PFSK-1 (cell line): ENCODE measurements around the gene BCAR3.

Source experiments
- FOXP2 ChIP-seq: optimal IDR thresholded peaks from 2 replicates; pipeline ENCODE3; 2011; ENCODE audit warnings: borderline replicate concordance, control low read depth, inconsistent platforms; ENCODE audit not compliant: insufficient read depth; ENCODE audit errors: extremely low read length, extremely low read depth
- POLR2AphosphoS5 ChIP-seq: IDR thresholded peaks from 2 replicates; pipeline ENCODE4 v1.6.1; 2012; ENCODE audit warnings: low read depth, mild to moderate bottlenecking, control low read depth, low read length, moderate library complexity
- SIN3A ChIP-seq: IDR thresholded peaks from 2 replicates; pipeline ENCODE4 v1.6.1; 2012; ENCODE audit warnings: mild to moderate bottlenecking, low read length, moderate library complexity, borderline replicate concordance; ENCODE audit not compliant: insufficient read depth
- TAF1 ChIP-seq: IDR thresholded peaks from 2 replicates; pipeline ENCODE4 v1.6.1; 2012; ENCODE audit warnings: low read length, control low read depth, borderline replicate concordance; ENCODE audit not compliant: insufficient read depth
- TF ChIP-seq, protein P1 (sequence below), 2 experiments: IDR thresholded peaks; 2 replicates each; pipeline versions ENCODE4 v1.6.1 to v1.8.0; 2011 to 2012; ENCODE audit warnings: low read depth in 2 of 2, low read length in 2 of 2, control low read depth in 1 of 2, inconsistent platforms in 1 of 2, mild to moderate bottlenecking in 1 of 2, moderate library complexity in 1 of 2; ENCODE audit not compliant: insufficient read depth in 1 of 2

DNA sequence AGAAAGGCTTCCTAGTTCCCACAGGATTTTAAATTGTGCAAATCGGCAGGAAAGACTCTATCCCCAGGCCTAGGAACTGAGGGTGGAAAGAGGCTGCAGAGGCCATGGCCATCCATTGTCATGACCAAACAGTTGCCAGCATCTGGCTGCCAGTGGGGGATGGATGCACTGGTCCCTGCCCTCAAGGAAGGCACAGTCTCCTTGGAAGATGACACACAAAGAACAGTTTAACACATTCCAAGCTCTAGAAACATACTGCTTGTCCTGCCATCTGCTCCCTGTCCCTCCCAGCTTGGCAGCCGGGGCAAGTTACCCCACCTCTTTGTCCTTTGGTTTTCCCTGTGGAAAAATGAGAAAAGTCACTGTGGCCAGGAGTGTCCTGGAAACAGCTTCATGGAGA lies 83.2 kb downstream of the BCAR3 start:
- TF ChIP-seq, protein P1, sequence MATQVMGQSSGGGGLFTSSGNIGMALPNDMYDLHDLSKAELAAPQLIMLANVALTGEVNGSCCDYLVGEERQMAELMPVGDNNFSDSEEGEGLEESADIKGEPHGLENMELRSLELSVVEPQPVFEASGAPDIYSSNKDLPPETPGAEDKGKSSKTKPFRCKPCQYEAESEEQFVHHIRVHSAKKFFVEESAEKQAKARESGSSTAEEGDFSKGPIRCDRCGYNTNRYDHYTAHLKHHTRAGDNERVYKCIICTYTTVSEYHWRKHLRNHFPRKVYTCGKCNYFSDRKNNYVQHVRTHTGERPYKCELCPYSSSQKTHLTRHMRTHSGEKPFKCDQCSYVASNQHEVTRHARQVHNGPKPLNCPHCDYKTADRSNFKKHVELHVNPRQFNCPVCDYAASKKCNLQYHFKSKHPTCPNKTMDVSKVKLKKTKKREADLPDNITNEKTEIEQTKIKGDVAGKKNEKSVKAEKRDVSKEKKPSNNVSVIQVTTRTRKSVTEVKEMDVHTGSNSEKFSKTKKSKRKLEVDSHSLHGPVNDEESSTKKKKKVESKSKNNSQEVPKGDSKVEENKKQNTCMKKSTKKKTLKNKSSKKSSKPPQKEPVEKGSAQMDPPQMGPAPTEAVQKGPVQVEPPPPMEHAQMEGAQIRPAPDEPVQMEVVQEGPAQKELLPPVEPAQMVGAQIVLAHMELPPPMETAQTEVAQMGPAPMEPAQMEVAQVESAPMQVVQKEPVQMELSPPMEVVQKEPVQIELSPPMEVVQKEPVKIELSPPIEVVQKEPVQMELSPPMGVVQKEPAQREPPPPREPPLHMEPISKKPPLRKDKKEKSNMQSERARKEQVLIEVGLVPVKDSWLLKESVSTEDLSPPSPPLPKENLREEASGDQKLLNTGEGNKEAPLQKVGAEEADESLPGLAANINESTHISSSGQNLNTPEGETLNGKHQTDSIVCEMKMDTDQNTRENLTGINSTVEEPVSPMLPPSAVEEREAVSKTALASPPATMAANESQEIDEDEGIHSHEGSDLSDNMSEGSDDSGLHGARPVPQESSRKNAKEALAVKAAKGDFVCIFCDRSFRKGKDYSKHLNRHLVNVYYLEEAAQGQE (IDR thresholded peaks at IDR 0.05; ENCODE audit: insufficient read depth in 1 of 2, low read depth in 2 of 2, low read length in 2 of 2) = no peak
- TF ChIP-seq POLR2AphosphoS5 (no peak), SIN3A (no peak), TAF1 (no peak), FOXP2 (no peak)
